HCT116 (cell line): ENCODE results near the gene ABHD12B. TPM values are rescaled to one million over a fixed set of nuclear protein-coding genes. Genes with fewer than 3 reads are reported as not detected.

Source experiments
- ATAC-seq: fragments of 200-7000 bp; cut with Tn5 transposase; 2 replicates; pipeline ENCODE4 v1.9.1; 2020; ENCODE audit warnings: mild to moderate bottlenecking, moderate library complexity
- BruUV-seq: library from RNA; stranded (reverse); fragments of 400-500 nt; replicated peaks from 2 replicates; lab custom pipeline; 2021; lab: Mats Ljungman, UMichigan
- CTCF ChIA-PET: fragments of 300-600 bp; sonication (Branson Sonifier 250); formaldehyde crosslinking; loops from one replicate; lab custom pipeline; 2021; ENCODE audit warnings: antibody characterized with exemption; lab: Charles Lee
- POLR2A ChIA-PET: fragments of 300-600, 350-600 bp; sonication (Branson Sonifier 250); formaldehyde crosslinking; loops from one replicate; lab custom pipeline; 2021; ENCODE audit warnings: antibody characterized with exemption; lab: Charles Lee
- RAD21 ChIA-PET, 2 experiments: fragments of 300-600 bp; sonication (Branson Sonifier 250); formaldehyde crosslinking; loops; one replicate each; lab custom pipeline; 2023; ENCODE audit warnings: low total read pairs in 2 of 2; ENCODE audit not compliant: uncharacterized antibody in 2 of 2, unreplicated experiment in 2 of 2, low non-redundant PET in 1 of 2; lab: Charles Lee
- DNase-seq: peaks from one replicate; pipeline ENCODE4 v3.0.0-alpha.2; 2010; ENCODE audit warnings: low read depth, low spot score
- H2AFZ ChIP-seq: fragments of 200-600 bp; shearing (Covaris generic), sonication (generic); 2 replicates; pipeline ENCODE4 v1.6.1; 2017; ENCODE audit warnings: low read depth, mixed run types, mixed read lengths, antibody characterized with exemption, low read length; ENCODE audit not compliant: poor library complexity, severe bottlenecking
- H3K27ac ChIP-seq: 2 replicates; pipeline ENCODE4 v1.5.1; 2012; ENCODE audit warnings: low read depth, low read length
- H3K27me3 ChIP-seq: fragments of 200-600 bp; sonication (generic); 2 replicates; pipeline ENCODE4 v1.6.1; 2016; ENCODE audit warnings: mixed run types, low read length, mixed read lengths; ENCODE audit not compliant: insufficient read depth
- H3K36me3 ChIP-seq, 2 experiments: fragments of 200-500 bp in 1 of 2; fragments of 200-600 bp in 1 of 2; sonication (Bioruptor generic) in 1 of 2; sonication (generic) in 1 of 2; 2 replicates each; pipeline versions ENCODE4 v1.5.1 to v1.6.1; 2014 to 2016; ENCODE audit warnings: low read length in 2 of 2, inconsistent platforms in 1 of 2, mixed read lengths in 1 of 2, mixed run types in 1 of 2; ENCODE audit not compliant: insufficient read depth in 2 of 2, control insufficient read depth in 1 of 2
- H3K4me1 ChIP-seq, 2 experiments: fragments of 200-600 bp in 1 of 2; sonication (generic) in 1 of 2; 2 replicates each; pipeline versions ENCODE4 v1.5.1 to v1.6.1; 2012 to 2017; ENCODE audit warnings: low read length in 2 of 2, inconsistent platforms in 1 of 2, mild to moderate bottlenecking in 1 of 2, mixed read lengths in 1 of 2, mixed run types in 1 of 2, moderate library complexity in 1 of 2; ENCODE audit not compliant: insufficient read depth in 2 of 2, control insufficient read depth in 1 of 2
- H3K4me2 ChIP-seq: fragments of 200-600 bp; sonication (generic); 2 replicates; pipeline ENCODE4 v1.6.1; 2017; ENCODE audit warnings: mixed run types, low read length, mixed read lengths
- H3K4me3 ChIP-seq, 2 experiments: fragments of 200-600 bp in 1 of 2; sonication (generic) in 1 of 2; replicated peaks in 1 of 2; 2 replicates each; pipeline ENCODE4 v1.5.1; 2011 to 2016; ENCODE audit warnings: low read length in 2 of 2, control low read depth in 1 of 2, low read depth in 1 of 2, mild to moderate bottlenecking in 1 of 2, mixed read lengths in 1 of 2, mixed run types in 1 of 2
- H3K79me2 ChIP-seq: fragments of 200-600 bp; sonication (generic); 2 replicates; pipeline ENCODE4 v1.6.1; 2017; ENCODE audit warnings: mild to moderate bottlenecking, mixed run types, low read length, moderate library complexity, mixed read lengths; ENCODE audit not compliant: insufficient read depth
- H3K9ac ChIP-seq: fragments of 200-600 bp; sonication (generic); 2 replicates; pipeline ENCODE4 v1.6.1; 2016; ENCODE audit warnings: low read length, mixed read lengths
- H3K9me2 ChIP-seq: fragments of 200-600 bp; sonication (generic), shearing (Covaris generic); 2 replicates; pipeline ENCODE4 v1.6.1; 2017; ENCODE audit warnings: mixed run types, mild to moderate bottlenecking, moderate library complexity; ENCODE audit not compliant: insufficient read depth
- H3K9me3 ChIP-seq, 2 experiments: fragments of 200-500 bp in 1 of 2; fragments of 200-600 bp in 1 of 2; sonication (Bioruptor generic) in 1 of 2; sonication (generic) in 1 of 2; 2 replicates each; pipeline ENCODE4 v1.6.1; 2014 to 2017; ENCODE audit warnings: low read length in 2 of 2, mixed read lengths in 2 of 2, inconsistent platforms in 1 of 2, low read depth in 1 of 2, mild to moderate bottlenecking in 1 of 2, mixed run types in 1 of 2, moderate library complexity in 1 of 2; ENCODE audit not compliant: control insufficient read depth in 1 of 2, insufficient read depth in 1 of 2
- H4K20me1 ChIP-seq: fragments of 200-600 bp; sonication (generic), shearing (Covaris generic); 2 replicates; pipeline ENCODE4 v1.6.1; 2017; ENCODE audit warnings: mixed run types, mild to moderate bottlenecking, moderate library complexity; ENCODE audit not compliant: insufficient read depth
- CEBPB ChIP-seq: IDR thresholded peaks from 2 replicates; pipeline ENCODE4 v1.6.1; 2012; ENCODE audit warnings: low read depth
- EGR1 ChIP-seq: IDR thresholded peaks from 2 replicates; pipeline ENCODE4 v1.6.1; 2012; ENCODE audit warnings: low read depth
- ELF1 ChIP-seq: IDR thresholded peaks from 2 replicates; pipeline ENCODE4 v1.6.1; 2012; ENCODE audit warnings: low read depth, borderline replicate concordance
- EZH2 ChIP-seq: fragments of 200-600 bp; sonication (generic); IDR thresholded peaks from 2 replicates; pipeline ENCODE4 v1.6.1; 2017; ENCODE audit warnings: antibody characterized with exemption, mixed run types
- EZH2phosphoT487 ChIP-seq: fragments of 200-600 bp; IDR thresholded peaks from 2 replicates; pipeline ENCODE4 v1.6.1; 2018; ENCODE audit warnings: antibody characterized with exemption, borderline replicate concordance
- FOSL1 ChIP-seq: IDR thresholded peaks from 2 replicates; pipeline ENCODE4 v1.6.1; 2012; ENCODE audit warnings: low read depth
- POLR2A ChIP-seq: IDR thresholded peaks from 2 replicates; pipeline ENCODE4 v1.7.0; 2011; ENCODE audit warnings: borderline replicate concordance; ENCODE audit not compliant: insufficient read depth, insufficient read length; ENCODE audit errors: extremely low read depth
- RAD21 ChIP-seq: IDR thresholded peaks from 2 replicates; pipeline ENCODE4 v1.6.1; 2012; ENCODE audit warnings: low read depth, mild to moderate bottlenecking
- SIN3A ChIP-seq: IDR thresholded peaks from 2 replicates; pipeline ENCODE4 v1.6.1; 2012; ENCODE audit warnings: low read depth
- SRF ChIP-seq: IDR thresholded peaks from 2 replicates; pipeline ENCODE4 v1.6.1; 2012; ENCODE audit warnings: low read depth
- ZFX ChIP-seq: fragments of 450-650 bp; IDR thresholded peaks from 2 replicates; pipeline ENCODE4 v1.6.1; 2017
- ZNF274 ChIP-seq: fragments of 200-500 bp; sonication (Bioruptor generic); IDR thresholded peaks from 2 replicates; pipeline ENCODE4 v1.6.1; 2014; ENCODE audit warnings: mild to moderate bottlenecking, low read depth, low read length, inconsistent platforms
- intact Hi-C: fragments of 100-400 bp; cut with micrococcal nuclease; formaldehyde crosslinking; loops from 2 replicates; pipeline ENCODE4 v1.10.0; 2022
- total RNA-seq: library from RNA; stranded (reverse); gene quantifications from one replicate; pipeline ENCODE4 v1.2.1, GENCODE V29; 2021; ENCODE audit not compliant: unreplicated experiment
- TF ChIP-seq, protein P1 (sequence below): IDR thresholded peaks from 2 replicates; pipeline ENCODE4 v1.6.1; 2012
- TF ChIP-seq, protein P2 (sequence below): IDR thresholded peaks from 2 replicates; pipeline ENCODE4 v1.6.1; 2011; ENCODE audit warnings: mild to moderate bottlenecking, low read length, moderate library complexity; ENCODE audit not compliant: insufficient replicate concordance; ENCODE audit errors: extremely low read depth
- TF ChIP-seq, protein P3 (sequence below): IDR thresholded peaks from 2 replicates; pipeline ENCODE4 v1.6.1; 2012

ABHD12B gene
- total RNA-seq, 1 experiment from 2014 or later: 0.74 TPM

DNA sequence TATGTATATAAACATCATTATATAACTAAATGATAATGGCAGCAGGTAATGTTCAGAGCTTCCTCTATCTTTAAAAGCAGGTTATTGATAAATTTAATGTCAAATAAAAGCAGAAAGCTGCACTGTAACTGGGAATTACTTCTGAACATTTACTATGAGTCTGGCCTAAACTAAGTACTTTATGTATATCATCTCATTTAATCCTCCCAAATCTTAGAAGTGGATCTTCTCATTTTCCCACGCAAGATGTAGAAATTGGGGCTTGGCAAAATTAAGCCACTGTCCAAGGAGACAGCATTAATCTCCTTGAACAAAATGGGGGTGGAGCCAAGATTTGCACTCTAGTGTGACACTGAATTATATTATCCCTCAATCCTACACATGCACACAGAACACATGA, 46.5 kb upstream of the ABHD12B start (continued):
- no peak for TF ChIP-seq ZNF274
- TF ChIP-seq, protein P1, sequence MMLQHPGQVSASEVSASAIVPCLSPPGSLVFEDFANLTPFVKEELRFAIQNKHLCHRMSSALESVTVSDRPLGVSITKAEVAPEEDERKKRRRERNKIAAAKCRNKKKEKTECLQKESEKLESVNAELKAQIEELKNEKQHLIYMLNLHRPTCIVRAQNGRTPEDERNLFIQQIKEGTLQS: no peak
- TF ChIP-seq EZH2: no peak
- TF ChIP-seq POLR2A: no peak
- no peak for TF ChIP-seq ZFX
- TF ChIP-seq, all 23 proteins: peak for 0

DNA sequence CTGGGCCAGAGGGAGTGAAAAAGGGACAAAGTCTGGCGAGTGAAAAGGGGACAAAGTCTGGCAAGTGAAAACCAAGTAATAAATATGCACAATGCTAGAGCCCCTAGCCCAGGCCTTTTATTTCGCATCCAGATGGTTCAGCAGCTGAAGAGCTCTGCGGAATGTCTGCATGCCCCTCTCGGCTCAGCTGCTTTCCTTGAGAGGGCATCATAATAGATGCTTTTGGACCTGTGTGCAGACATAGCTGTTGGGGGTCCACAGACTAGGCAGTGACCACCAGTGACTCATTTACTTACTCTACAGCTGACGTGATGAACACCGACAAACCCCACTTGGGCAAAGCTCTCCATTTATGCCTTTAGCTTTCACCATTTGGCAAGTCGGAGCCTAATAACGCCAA, 45.2 kb upstream of the ABHD12B start:
- intact Hi-C loops: no loop called here
- no peak overlapping the region for H3K27ac ChIP-seq
- H3K4me1 ChIP-seq: peaks cover 7 to 15% of the 10 kb centered on the region in 2 experiments
- no peak overlapping the region for H3K9ac ChIP-seq
- no peaks in the 10 kb centered on the region; the same call in 1 of the 2 replicates for H4K20me1 ChIP-seq
- ChIA-PET POLR2A (no interaction called here), RAD21 (no interaction called here), CTCF (interaction anchor here (3.2 kb wide), 1 partner anchor 34 kb away, joined by 10 read pairs; no protein-coding TSS in a partner anchor)
- ATAC-seq: no peak
- no peak overlapping the region for H3K4me3 ChIP-seq
- H3K36me3 ChIP-seq: no peaks in the 10 kb centered on the region
- TF ChIP-seq SRF: no peak
- H2AFZ ChIP-seq: no peak overlapping the region
- no TSS peak for BruUV-seq
- H3K9me3 ChIP-seq: no peaks in the 10 kb centered on the region
- no peak overlapping the region for H3K4me2 ChIP-seq
- DNase-seq: no peak
- H3K9me2 ChIP-seq: no peaks in the 10 kb centered on the region
- H3K79me2 ChIP-seq: peaks cover 74% of the 10 kb centered on the region
- no peaks in the 10 kb centered on the region for H3K27me3 ChIP-seq

DNA sequence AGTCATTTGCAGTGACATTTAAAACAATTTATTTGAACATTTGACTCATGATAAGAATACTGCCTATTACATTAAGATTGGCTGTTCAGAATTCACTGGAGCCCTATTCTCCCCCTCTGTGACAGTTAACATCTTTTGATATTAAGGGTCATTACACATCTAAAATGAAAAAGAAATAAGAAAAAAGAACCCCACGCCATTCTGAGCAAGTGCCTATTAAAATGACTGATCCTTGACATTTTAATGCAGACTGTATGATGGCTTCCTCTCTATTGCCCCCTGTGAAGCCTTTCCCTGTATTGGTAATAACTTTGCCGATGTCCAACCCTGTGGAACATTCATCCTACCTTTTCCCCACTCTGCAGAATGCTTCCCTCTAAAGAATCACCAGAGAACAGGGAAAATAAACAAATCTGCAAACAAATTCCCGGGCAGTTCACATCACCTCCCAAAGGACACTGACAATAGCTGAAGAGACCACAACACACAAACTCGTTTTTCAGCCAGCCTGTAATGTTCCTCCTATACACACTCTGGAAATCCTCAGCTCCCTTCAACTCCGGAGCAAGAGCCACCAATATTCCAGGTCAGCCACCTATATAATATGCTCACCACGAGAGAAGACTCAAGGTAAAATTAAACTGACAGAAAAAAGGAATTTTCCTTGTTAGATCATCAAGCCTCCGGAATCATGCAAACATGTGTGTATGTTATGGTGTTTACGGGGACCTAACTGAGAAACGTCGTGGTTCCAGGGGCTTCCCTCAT, 42.9 kb upstream of the ABHD12B start:
- RAD21 ChIA-PET: no interaction called here
- H3K9me2 ChIP-seq: no peaks in the 10 kb centered on the region
- CTCF ChIA-PET: interaction anchor here (3.2 kb wide), 1 partner anchor 31 kb away, joined by 10 read pairs; no protein-coding TSS in a partner anchor
- intact Hi-C loops: no loop called here
- peak overlapping the region; percentile 91 for H3K4me2 ChIP-seq
- H3K4me3 ChIP-seq: peak overlapping the region in 1 of 2 experiments; percentile 12; a peak in 3 of 4 replicates
- H3K4me1 ChIP-seq: peaks cover 11 to 19% of the 10 kb centered on the region in 2 experiments
- H2AFZ ChIP-seq: no peak overlapping the region
- BruUV-seq: no TSS peak
- no peak overlapping the region for H3K9ac ChIP-seq
- no peak overlapping the region for H3K27ac ChIP-seq
- POLR2A ChIA-PET: no interaction called here
- H3K79me2 ChIP-seq: peaks cover 51% of the 10 kb centered on the region
- H4K20me1 ChIP-seq: no peaks in the 10 kb centered on the region; the same call in 1 of the 2 replicates
- 0 out of 2 replicates have a peak, but pooled peaks cover 3% of the 10 kb centered on the region for H3K27me3 ChIP-seq
- no peaks in the 10 kb centered on the region for H3K36me3 ChIP-seq
- DNase-seq (no peak), ATAC-seq (no peak)
- H3K9me3 ChIP-seq: no peaks in the 10 kb centered on the region
- TF ChIP-seq CEBPB (no peak), EZH2phosphoT487 (no peak), SRF (no peak), ELF1 (no peak), FOSL1 (no peak), SIN3A (no peak), EGR1 (no peak), RAD21 (no peak)
- TF ChIP-seq, protein P1: no peak
- TF ChIP-seq, protein P2, sequence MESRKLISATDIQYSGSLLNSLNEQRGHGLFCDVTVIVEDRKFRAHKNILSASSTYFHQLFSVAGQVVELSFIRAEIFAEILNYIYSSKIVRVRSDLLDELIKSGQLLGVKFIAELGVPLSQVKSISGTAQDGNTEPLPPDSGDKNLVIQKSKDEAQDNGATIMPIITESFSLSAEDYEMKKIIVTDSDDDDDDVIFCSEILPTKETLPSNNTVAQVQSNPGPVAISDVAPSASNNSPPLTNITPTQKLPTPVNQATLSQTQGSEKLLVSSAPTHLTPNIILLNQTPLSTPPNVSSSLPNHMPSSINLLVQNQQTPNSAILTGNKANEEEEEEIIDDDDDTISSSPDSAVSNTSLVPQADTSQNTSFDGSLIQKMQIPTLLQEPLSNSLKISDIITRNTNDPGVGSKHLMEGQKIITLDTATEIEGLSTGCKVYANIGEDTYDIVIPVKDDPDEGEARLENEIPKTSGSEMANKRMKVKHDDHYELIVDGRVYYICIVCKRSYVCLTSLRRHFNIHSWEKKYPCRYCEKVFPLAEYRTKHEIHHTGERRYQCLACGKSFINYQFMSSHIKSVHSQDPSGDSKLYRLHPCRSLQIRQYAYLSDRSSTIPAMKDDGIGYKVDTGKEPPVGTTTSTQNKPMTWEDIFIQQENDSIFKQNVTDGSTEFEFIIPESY: no peak
- TF ChIP-seq, protein P3, sequence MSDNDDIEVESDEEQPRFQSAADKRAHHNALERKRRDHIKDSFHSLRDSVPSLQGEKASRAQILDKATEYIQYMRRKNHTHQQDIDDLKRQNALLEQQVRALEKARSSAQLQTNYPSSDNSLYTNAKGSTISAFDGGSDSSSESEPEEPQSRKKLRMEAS: no peak
